ENCODE results near the gene DCN.

DCN gene

GRCh38 chr12:91154131-91154530, 28.5 kb downstream of the DCN start:
- Histone ChIP-seq H4K20me1 (ENCODE audit: insufficient read depth, low read length, poor library complexity, severe bottlenecking) (no peaks in the 10 kb centered on the region), H2AFZ (ENCODE audit: low read length) (no peak overlapping the region), H3K9me3 (ENCODE audit: insufficient read depth, low read depth, low read length) (no peaks in the 10 kb centered on the region), H3K4me1 (ENCODE audit: insufficient read depth, low read length, poor library complexity, severe bottlenecking) (no peaks in the 10 kb centered on the region), H3K4me2 (ENCODE audit: low read depth, low read length, poor library complexity, severe bottlenecking) (no peak overlapping the region), H3K9me2 (replicated peaks; ENCODE audit: low read depth, low read length) (no peaks in the 10 kb centered on the region), H3K4me3 (ENCODE audit: low read length, poor library complexity, severe bottlenecking) (no peak overlapping the region), H3K27me3 (ENCODE audit: insufficient read depth, low read length, poor library complexity, severe bottlenecking) (no peaks in the 10 kb centered on the region), H3K9ac (ENCODE audit: low read depth, low read length, poor library complexity, severe bottlenecking) (no peak overlapping the region), H3F3A (ENCODE audit: low read depth) (no peaks in the 10 kb centered on the region), H3K36me3 (ENCODE audit: insufficient read depth, low read length) (no peaks in the 10 kb centered on the region), H3K79me2 (ENCODE audit: insufficient read depth, low read length) (no peaks in the 10 kb centered on the region)
- TF ChIP-seq EZH2phosphoT487 (IDR thresholded peaks at IDR 0.05; ENCODE audit: borderline replicate concordance): no peak
- no peak for TF ChIP-seq CTCF (conservative IDR thresholded peaks at IDR 0.05; ENCODE audit: low read length)

GRCh38 chr12:91144053-91144452, 38.6 kb downstream of the DCN start:
- Histone ChIP-seq H3K4me2 (ENCODE audit: low read depth, low read length, poor library complexity, severe bottlenecking) (no peak overlapping the region), H3K9me2 (replicated peaks; ENCODE audit: low read depth, low read length) (no peaks in the 10 kb centered on the region), H3K4me3 (ENCODE audit: low read length, poor library complexity, severe bottlenecking) (no peak overlapping the region), H3K9me3 (ENCODE audit: insufficient read depth, low read depth, low read length) (no peaks in the 10 kb centered on the region), H3K79me2 (ENCODE audit: insufficient read depth, low read length) (no peaks in the 10 kb centered on the region), H4K20me1 (ENCODE audit: insufficient read depth, low read length, poor library complexity, severe bottlenecking) (no peaks in the 10 kb centered on the region), H3K9ac (ENCODE audit: low read depth, low read length, poor library complexity, severe bottlenecking) (no peak overlapping the region), H3K27me3 (ENCODE audit: insufficient read depth, low read length, poor library complexity, severe bottlenecking) (no peaks in the 10 kb centered on the region), H2AFZ (ENCODE audit: low read length) (no peak overlapping the region), H3K4me1 (ENCODE audit: insufficient read depth, low read length, poor library complexity, severe bottlenecking) (no peaks in the 10 kb centered on the region), H3K36me3 (ENCODE audit: insufficient read depth, low read length) (no peaks in the 10 kb centered on the region), H3F3A (ENCODE audit: low read depth) (no peaks in the 10 kb centered on the region)
- no peak for TF ChIP-seq EZH2phosphoT487 (IDR thresholded peaks at IDR 0.05; ENCODE audit: borderline replicate concordance)
- TF ChIP-seq CTCF (conservative IDR thresholded peaks at IDR 0.05; ENCODE audit: low read length): no peak

GRCh38 chr12:91143206-91143605, 39.4 kb downstream of the DCN start:
- no peaks in the 10 kb centered on the region for H3K9me2 ChIP-seq (replicated peaks; ENCODE audit: low read depth, low read length)
- no peak overlapping the region for H3K4me3 ChIP-seq (ENCODE audit: low read length, poor library complexity, severe bottlenecking)
- no peaks in the 10 kb centered on the region for H3K36me3 ChIP-seq (ENCODE audit: insufficient read depth, low read length)
- TF ChIP-seq EZH2phosphoT487 (IDR thresholded peaks at IDR 0.05; ENCODE audit: borderline replicate concordance) (no peak), CTCF (conservative IDR thresholded peaks at IDR 0.05; ENCODE audit: low read length) (no peak)
- no peaks in the 10 kb centered on the region for H3K9me3 ChIP-seq (ENCODE audit: insufficient read depth, low read depth, low read length)
- H3K4me2 ChIP-seq (ENCODE audit: low read depth, low read length, poor library complexity, severe bottlenecking): no peak overlapping the region
- H3F3A ChIP-seq (ENCODE audit: low read depth): no peaks in the 10 kb centered on the region
- H3K4me1 ChIP-seq (ENCODE audit: insufficient read depth, low read length, poor library complexity, severe bottlenecking): no peaks in the 10 kb centered on the region
- H4K20me1 ChIP-seq (ENCODE audit: insufficient read depth, low read length, poor library complexity, severe bottlenecking): no peaks in the 10 kb centered on the region
- no peaks in the 10 kb centered on the region for H3K79me2 ChIP-seq (ENCODE audit: insufficient read depth, low read length)
- no peak overlapping the region for H2AFZ ChIP-seq (ENCODE audit: low read length)
- H3K27me3 ChIP-seq (ENCODE audit: insufficient read depth, low read length, poor library complexity, severe bottlenecking): no peaks in the 10 kb centered on the region
- H3K9ac ChIP-seq (ENCODE audit: low read depth, low read length, poor library complexity, severe bottlenecking): no peak overlapping the region

Measured in Loucy (cell line).